ENCODE data around the gene CYB561D1.

GRCh38 chr1:109503935-109504334, 10.0 kb downstream of the CYB561D1 start:
- TF ChIP-seq CTCF (IDR thresholded peaks at IDR 0.05) (no peak), POLR2A (IDR thresholded peaks at IDR 0.05) (no peak)

All from body of pancreas (tissue), 4 donors.